Right atrium auricular region (tissue), 2 donors: ENCODE data around the gene UNK. TPM values are rescaled to one million over a fixed set of nuclear protein-coding genes. Genes with fewer than 3 reads are reported as not detected.

Source experiments
- DNase-seq: peaks from one replicate; pipeline ENCODE4 v3.0.0-alpha.2; 2019; ENCODE audit warnings: low spot score
- H3K27ac ChIP-seq, 2 donors: fragments of 200-600 bp; sonication (generic); 1 replicate in 1 of 2; 2 replicates in 1 of 2; pipeline ENCODE4 v1.5.1; 2016 to 2019
- H3K27me3 ChIP-seq, 2 donors: fragments of 200-600 bp; sonication (generic); one replicate each; pipeline versions ENCODE4 v1.5.1 to v1.6.0; 2017 to 2019
- H3K36me3 ChIP-seq: fragments of 200-600 bp; sonication (generic); one replicate; pipeline ENCODE4 v1.5.1; 2016
- H3K4me1 ChIP-seq, 2 donors: fragments of 200-600 bp; sonication (generic); one replicate each; pipeline versions ENCODE4 v1.5.1 to v1.6.0; 2017 to 2019
- H3K4me3 ChIP-seq, 2 donors: fragments of 200-600 bp; sonication (generic); 1 replicate in 1 of 2; 2 replicates in 1 of 2; pipeline ENCODE4 v1.5.1; 2017 to 2019; ENCODE audit warnings: mild to moderate bottlenecking in 1 of 2, moderate library complexity in 1 of 2
- H3K9me3 ChIP-seq, 2 donors: fragments of 200-600 bp; sonication (generic); one replicate each; pipeline ENCODE4 v1.5.1; 2019
- CTCF ChIP-seq, 2 donors: fragments of 200-600 bp; sonication (generic); IDR thresholded peaks; one replicate each; pipeline ENCODE4 v1.5.1; 2019; ENCODE audit warnings: antibody characterized with exemption in 2 of 2
- total RNA-seq, 2 donors: library from RNA; depleted of rRNA; stranded (reverse); fragments of >200 nt; gene quantifications; one replicate each; pipeline ENCODE4 v1.1.0, GENCODE V29; 2016

Gene UNK
- total RNA-seq, 2 donors from 2014 or later, result 18.8 to 25.3 TPM

GRCh38 chr17:75748706-75749105 lies 35.9 kb upstream of the UNK start:
- no peak for DNase-seq
- Histone ChIP-seq H3K4me1 (peaks cover 0 to 21% of the 10 kb centered on the region in 2 donors), H3K4me3 (no peak overlapping the region), H3K27me3 (no peaks in the 10 kb centered on the region), H3K36me3 (no peaks in the 10 kb centered on the region), H3K27ac (no peak overlapping the region), H3K9me3 (no peaks in the 10 kb centered on the region)
- TF ChIP-seq CTCF (IDR thresholded peaks at IDR 0.05), result no peak

- Histone ChIP-seq H3K4me3 (no peak overlapping the region), H3K36me3 (no peaks in the 10 kb centered on the region), H3K4me1 (peaks cover 0 to 31% of the 10 kb centered on the region in 2 donors), H3K27ac (no peak overlapping the region), H3K9me3 (no peaks in the 10 kb centered on the region), H3K27me3 (no peaks in the 10 kb centered on the region)
- peak; percentile 91 for DNase-seq
- peak; percentile 90 to 97 for TF ChIP-seq CTCF (IDR thresholded peaks at IDR 0.05)
These were observed 34.8 kb upstream of the UNK start for GRCh38 chr17:75749545-75750389.

GRCh38 chr17:75750661-75751423 lies 33.8 kb upstream of the UNK start:
- H3K9me3 ChIP-seq, result no peaks in the 10 kb centered on the region
- TF ChIP-seq CTCF (IDR thresholded peaks at IDR 0.05), result no peak
- peaks cover 0 to 31% of the 10 kb centered on the region in 2 donors for H3K4me1 ChIP-seq

GRCh38 chr17:75751676-75752404 lies 32.8 kb upstream of the UNK start:
- H3K27me3 ChIP-seq, result no peaks in the 10 kb centered on the region
- no peak overlapping the region for H3K27ac ChIP-seq
- no peak for TF ChIP-seq CTCF (IDR thresholded peaks at IDR 0.05)
- no peaks in the 10 kb centered on the region for H3K36me3 ChIP-seq
- peaks cover 0 to 31% of the 10 kb centered on the region in 2 donors for H3K4me1 ChIP-seq
- H3K4me3 ChIP-seq, result no peak overlapping the region
- H3K9me3 ChIP-seq, result no peaks in the 10 kb centered on the region
- no peak for DNase-seq

More at GRCh38 chr17:75750661-75751423, 33.8 kb upstream of the UNK start:
- Histone ChIP-seq H3K4me3 (no peak overlapping the region), H3K27me3 (no peaks in the 10 kb centered on the region), H3K36me3 (no peaks in the 10 kb centered on the region), H3K27ac (no peak overlapping the region)
- DNase-seq, result no peak

- Histone ChIP-seq H3K27me3 (no peaks in the 10 kb centered on the region), H3K9me3 (no peaks in the 10 kb centered on the region), H3K4me3 (no peak overlapping the region), H3K27ac (no peak overlapping the region), H3K36me3 (no peaks in the 10 kb centered on the region), H3K4me1 (peaks cover 0 to 30% of the 10 kb centered on the region in 2 donors)
- no peak for TF ChIP-seq CTCF (IDR thresholded peaks at IDR 0.05)
- DNase-seq, result no peak
These were observed 32.2 kb upstream of the UNK start for GRCh38 chr17:75752405-75752709.
